HepG2 (cell line): ENCODE results near the gene CAMK2G. TPM values are rescaled to one million over a fixed set of nuclear protein-coding genes. Genes with fewer than 3 reads are reported as not detected.

ENCODE experiments used
- ELK4 ChIP-seq: sonication (generic); formaldehyde crosslinking; IDR thresholded peaks from 2 replicates; pipeline ENCODE4 v1.9.0; 2021; ENCODE audit warnings: missing genetic modification reagents, borderline replicate concordance
- ETV5 ChIP-seq: IDR thresholded peaks from 2 replicates; pipeline ENCODE4 v1.6.1; 2018; ENCODE audit warnings: missing biosample characterization, missing genetic modification reagents, inconsistent platforms, borderline replicate concordance
- FOSL2 ChIP-seq: sonication (generic); formaldehyde crosslinking; IDR thresholded peaks from 2 replicates; pipeline ENCODE4 v1.4.0; 2020; ENCODE audit warnings: missing genetic modification reagents
- GATAD2A ChIP-seq: IDR thresholded peaks from 2 replicates; pipeline ENCODE4 v1.6.1; 2016
- MEIS1 ChIP-seq: sonication (generic); formaldehyde crosslinking; IDR thresholded peaks from 2 replicates; pipeline ENCODE4 v1.9.0; 2021; ENCODE audit warnings: mild to moderate bottlenecking, missing genetic modification reagents, moderate library complexity, borderline replicate concordance
- MYC ChIP-seq: sonication (generic); formaldehyde crosslinking; IDR thresholded peaks from 2 replicates; pipeline ENCODE4 v1.9.0; 2021; ENCODE audit warnings: missing genetic modification reagents, borderline replicate concordance
- RBM22 ChIP-seq: fragments of 200-400 bp; formaldehyde crosslinking; optimal IDR thresholded peaks from 2 replicates; pipeline ENCODE3; 2017; ENCODE audit warnings: mild to moderate bottlenecking, low read length, moderate library complexity
- ZNF335 ChIP-seq: sonication (generic); formaldehyde crosslinking; IDR thresholded peaks from 2 replicates; pipeline ENCODE4 v1.4.0; 2020; ENCODE audit warnings: missing genetic modification reagents
- ZNF598 ChIP-seq: sonication (generic); formaldehyde crosslinking; IDR thresholded peaks from 2 replicates; pipeline ENCODE4 v1.5.1; 2020; ENCODE audit warnings: mild to moderate bottlenecking, missing genetic modification reagents, borderline replicate concordance
- ZNF788 ChIP-seq: sonication (generic); formaldehyde crosslinking; IDR thresholded peaks from 2 replicates; pipeline ENCODE4 v1.5.0; 2020; ENCODE audit warnings: mild to moderate bottlenecking, missing genetic modification reagents, borderline replicate concordance
- ZNF878 ChIP-seq: sonication (generic); formaldehyde crosslinking; IDR thresholded peaks from 2 replicates; pipeline ENCODE4 v1.8.1; 2023; ENCODE audit warnings: mild to moderate bottlenecking, missing genetic modification reagents, moderate library complexity
- polyA plus RNA-seq, 8 experiments: library from polyadenylated mRNA; depleted of rRNA in 3 of 8; stranded (reverse) in 7 of 8; unstranded in 1 of 8; fragments of >200 nt; fragmentation: Illumina TruSeq in 4 of 8; extraction: Trizol in 4 of 8; gene quantifications; 2 replicates each; pipeline versions ENCODE4 v1.2.1 to v1.2.3, GENCODE V29; 2011 to 2016; ENCODE audit warnings: low read depth in 4 of 8, missing spikeins in 1 of 8, mixed read lengths in 1 of 8; ENCODE audit not compliant: insufficient read depth in 1 of 8
- total RNA-seq, 5 experiments: library from RNA; depleted of rRNA; stranded (reverse); fragments of >200 nt; fragmentation: Illumina TruSeq; extraction: Trizol; gene quantifications; 2 replicates each; pipeline ENCODE4 v1.2.3, GENCODE V29; 2016; ENCODE audit warnings: low read depth in 1 of 5
- TF ChIP-seq, protein P1 (sequence below): IDR thresholded peaks from 2 replicates; pipeline ENCODE4 v1.6.1; 2018; ENCODE audit warnings: missing genetic modification reagents, mild to moderate bottlenecking, missing compliant biosample characterization
- TF ChIP-seq, protein P2 (sequence below), 2 experiments: sonication (generic) in 1 of 2; formaldehyde crosslinking in 1 of 2; IDR thresholded peaks; 2 replicates each; pipeline versions ENCODE4 v1.4.0 to v1.6.1; 2018 to 2020; ENCODE audit warnings: missing genetic modification reagents in 2 of 2, borderline replicate concordance in 1 of 2, low read depth in 1 of 2, mild to moderate bottlenecking in 1 of 2, missing biosample characterization in 1 of 2
- TF ChIP-seq, protein P3 (sequence below): sonication (generic); formaldehyde crosslinking; IDR thresholded peaks from 2 replicates; pipeline ENCODE4 v1.4.0; 2020; ENCODE audit warnings: mild to moderate bottlenecking, low read depth, missing genetic modification reagents
- TF ChIP-seq, protein P4 (sequence below): sonication (generic); formaldehyde crosslinking; IDR thresholded peaks from 2 replicates; pipeline ENCODE4 v1.9.0; 2021; ENCODE audit warnings: missing genetic modification reagents, borderline replicate concordance
- TF ChIP-seq, protein P5 (sequence below): sonication (generic); formaldehyde crosslinking; IDR thresholded peaks from 2 replicates; pipeline ENCODE4 v1.8.1; 2023; ENCODE audit warnings: missing genetic modification reagents, inconsistent platforms, borderline replicate concordance

CAMK2G gene
- total and polyA plus RNA-seq, 2 of the 13 experiments (the other 11 are each of a cell fraction or from before 2014, with no cell fraction given): 15.9 to 18.8 TPM

DNA sequence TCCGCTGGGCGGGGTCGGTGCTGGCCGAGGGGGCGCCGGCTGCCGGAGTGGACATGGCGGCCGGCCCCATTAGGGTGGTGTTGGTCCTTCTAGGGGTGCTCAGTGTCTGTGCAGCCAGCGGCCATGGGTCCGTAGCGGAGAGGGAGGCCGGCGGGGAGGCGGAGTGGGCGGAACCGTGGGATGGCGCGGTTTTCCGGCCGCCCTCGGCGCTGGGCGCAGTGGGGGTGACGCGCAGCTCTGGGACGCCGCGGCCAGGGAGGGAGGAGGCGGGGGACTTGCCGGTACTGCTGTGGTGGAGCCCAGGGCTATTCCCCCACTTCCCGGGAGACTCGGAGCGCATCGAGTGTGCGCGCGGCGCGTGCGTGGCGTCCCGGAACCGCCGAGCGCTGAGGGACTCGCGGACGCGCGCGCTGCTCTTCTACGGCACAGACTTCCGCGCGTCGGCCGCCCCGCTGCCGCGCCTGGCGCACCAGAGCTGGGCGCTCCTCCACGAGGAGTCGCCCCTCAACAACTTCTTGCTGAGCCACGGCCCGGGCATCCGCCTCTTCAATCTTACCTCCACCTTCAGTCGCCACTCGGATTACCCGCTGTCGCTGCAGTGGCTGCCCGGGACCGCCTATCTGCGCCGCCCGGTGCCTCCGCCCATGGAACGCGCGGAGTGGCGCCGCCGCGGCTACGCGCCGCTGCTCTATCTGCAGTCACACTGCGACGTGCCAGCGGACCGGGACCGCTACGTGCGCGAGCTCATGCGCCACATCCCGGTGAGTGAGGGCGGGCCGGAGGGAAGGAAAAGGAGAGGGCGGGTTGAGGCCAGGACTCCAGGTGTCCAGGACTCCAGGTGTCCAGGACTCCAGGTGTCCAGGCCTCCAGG is 101.8 kb downstream of the CAMK2G start (continued):
- TF ChIP-seq ELK4: no peak
- TF ChIP-seq ZNF598: 0 out of 2 replicates have a peak, but pooled peaks have one; percentile 59
- TF ChIP-seq FOSL2 (CRISPR knock-in tag): 0 out of 2 replicates have a peak, but pooled peaks have one; percentile 10
- peak; percentile 75 for TF ChIP-seq RBM22
- TF ChIP-seq, protein P1, sequence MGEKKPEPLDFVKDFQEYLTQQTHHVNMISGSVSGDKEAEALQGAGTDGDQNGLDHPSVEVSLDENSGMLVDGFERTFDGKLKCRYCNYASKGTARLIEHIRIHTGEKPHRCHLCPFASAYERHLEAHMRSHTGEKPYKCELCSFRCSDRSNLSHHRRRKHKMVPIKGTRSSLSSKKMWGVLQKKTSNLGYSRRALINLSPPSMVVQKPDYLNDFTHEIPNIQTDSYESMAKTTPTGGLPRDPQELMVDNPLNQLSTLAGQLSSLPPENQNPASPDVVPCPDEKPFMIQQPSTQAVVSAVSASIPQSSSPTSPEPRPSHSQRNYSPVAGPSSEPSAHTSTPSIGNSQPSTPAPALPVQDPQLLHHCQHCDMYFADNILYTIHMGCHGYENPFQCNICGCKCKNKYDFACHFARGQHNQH (CRISPR knock-in tag): peak; percentile 38; the same call in 1 of the 2 replicates
- TF ChIP-seq, protein P2, sequence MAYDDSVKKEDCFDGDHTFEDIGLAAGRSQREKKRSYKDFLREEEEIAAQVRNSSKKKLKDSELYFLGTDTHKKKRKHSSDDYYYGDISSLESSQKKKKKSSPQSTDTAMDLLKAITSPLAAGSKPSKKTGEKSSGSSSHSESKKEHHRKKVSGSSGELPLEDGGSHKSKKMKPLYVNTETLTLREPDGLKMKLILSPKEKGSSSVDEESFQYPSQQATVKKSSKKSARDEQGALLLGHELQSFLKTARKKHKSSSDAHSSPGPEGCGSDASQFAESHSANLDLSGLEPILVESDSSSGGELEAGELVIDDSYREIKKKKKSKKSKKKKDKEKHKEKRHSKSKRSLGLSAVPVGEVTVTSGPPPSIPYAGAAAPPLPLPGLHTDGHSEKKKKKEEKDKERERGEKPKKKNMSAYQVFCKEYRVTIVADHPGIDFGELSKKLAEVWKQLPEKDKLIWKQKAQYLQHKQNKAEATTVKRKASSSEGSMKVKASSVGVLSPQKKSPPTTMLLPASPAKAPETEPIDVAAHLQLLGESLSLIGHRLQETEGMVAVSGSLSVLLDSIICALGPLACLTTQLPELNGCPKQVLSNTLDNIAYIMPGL (CRISPR knock-in tag; IDR thresholded peaks at IDR 0.05; ENCODE audit: borderline replicate concordance in 1 of 2, low read depth in 1 of 2): peak; percentile 62 to 72; a peak in 3 of 4 replicates
- TF ChIP-seq GATAD2A (CRISPR knock-in tag): 0 out of 2 replicates have a peak, but pooled peaks have one; percentile 11
- TF ChIP-seq, protein P3, sequence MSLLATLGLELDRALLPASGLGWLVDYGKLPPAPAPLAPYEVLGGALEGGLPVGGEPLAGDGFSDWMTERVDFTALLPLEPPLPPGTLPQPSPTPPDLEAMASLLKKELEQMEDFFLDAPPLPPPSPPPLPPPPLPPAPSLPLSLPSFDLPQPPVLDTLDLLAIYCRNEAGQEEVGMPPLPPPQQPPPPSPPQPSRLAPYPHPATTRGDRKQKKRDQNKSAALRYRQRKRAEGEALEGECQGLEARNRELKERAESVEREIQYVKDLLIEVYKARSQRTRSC (CRISPR knock-in tag): no peak
- TF ChIP-seq, protein P4, sequence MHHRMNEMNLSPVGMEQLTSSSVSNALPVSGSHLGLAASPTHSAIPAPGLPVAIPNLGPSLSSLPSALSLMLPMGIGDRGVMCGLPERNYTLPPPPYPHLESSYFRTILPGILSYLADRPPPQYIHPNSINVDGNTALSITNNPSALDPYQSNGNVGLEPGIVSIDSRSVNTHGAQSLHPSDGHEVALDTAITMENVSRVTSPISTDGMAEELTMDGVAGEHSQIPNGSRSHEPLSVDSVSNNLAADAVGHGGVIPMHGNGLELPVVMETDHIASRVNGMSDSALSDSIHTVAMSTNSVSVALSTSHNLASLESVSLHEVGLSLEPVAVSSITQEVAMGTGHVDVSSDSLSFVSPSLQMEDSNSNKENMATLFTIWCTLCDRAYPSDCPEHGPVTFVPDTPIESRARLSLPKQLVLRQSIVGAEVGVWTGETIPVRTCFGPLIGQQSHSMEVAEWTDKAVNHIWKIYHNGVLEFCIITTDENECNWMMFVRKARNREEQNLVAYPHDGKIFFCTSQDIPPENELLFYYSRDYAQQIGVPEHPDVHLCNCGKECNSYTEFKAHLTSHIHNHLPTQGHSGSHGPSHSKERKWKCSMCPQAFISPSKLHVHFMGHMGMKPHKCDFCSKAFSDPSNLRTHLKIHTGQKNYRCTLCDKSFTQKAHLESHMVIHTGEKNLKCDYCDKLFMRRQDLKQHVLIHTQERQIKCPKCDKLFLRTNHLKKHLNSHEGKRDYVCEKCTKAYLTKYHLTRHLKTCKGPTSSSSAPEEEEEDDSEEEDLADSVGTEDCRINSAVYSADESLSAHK: peak; percentile 31; the same call in 1 of the 2 replicates
- peak; percentile 84 for TF ChIP-seq MYC (CRISPR knock-in tag)
- TF ChIP-seq, protein P5, sequence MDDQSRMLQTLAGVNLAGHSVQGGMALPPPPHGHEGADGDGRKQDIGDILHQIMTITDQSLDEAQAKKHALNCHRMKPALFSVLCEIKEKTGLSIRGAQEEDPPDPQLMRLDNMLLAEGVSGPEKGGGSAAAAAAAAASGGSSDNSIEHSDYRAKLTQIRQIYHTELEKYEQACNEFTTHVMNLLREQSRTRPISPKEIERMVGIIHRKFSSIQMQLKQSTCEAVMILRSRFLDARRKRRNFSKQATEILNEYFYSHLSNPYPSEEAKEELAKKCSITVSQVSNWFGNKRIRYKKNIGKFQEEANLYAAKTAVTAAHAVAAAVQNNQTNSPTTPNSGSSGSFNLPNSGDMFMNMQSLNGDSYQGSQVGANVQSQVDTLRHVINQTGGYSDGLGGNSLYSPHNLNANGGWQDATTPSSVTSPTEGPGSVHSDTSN: 0 out of 2 replicates have a peak, but pooled peaks have one; percentile 47
- peak; percentile 57; the same call in 1 of the 2 replicates for TF ChIP-seq MEIS1
- TF ChIP-seq ZNF788 (CRISPR knock-in tag): peak; percentile 18; the same call in 1 of the 2 replicates
- peak; percentile 46; the same call in 1 of the 2 replicates for TF ChIP-seq ETV5 (CRISPR knock-in tag)
- TF ChIP-seq ZNF335 (CRISPR knock-in tag): 0 out of 2 replicates have a peak, but pooled peaks have one; percentile 42
- peak; percentile 61; the same call in 1 of the 2 replicates for TF ChIP-seq ZNF878 (CRISPR knock-in tag)
